Measurements from ENCODE around the gene AMH.

The AMH gene

DNA sequence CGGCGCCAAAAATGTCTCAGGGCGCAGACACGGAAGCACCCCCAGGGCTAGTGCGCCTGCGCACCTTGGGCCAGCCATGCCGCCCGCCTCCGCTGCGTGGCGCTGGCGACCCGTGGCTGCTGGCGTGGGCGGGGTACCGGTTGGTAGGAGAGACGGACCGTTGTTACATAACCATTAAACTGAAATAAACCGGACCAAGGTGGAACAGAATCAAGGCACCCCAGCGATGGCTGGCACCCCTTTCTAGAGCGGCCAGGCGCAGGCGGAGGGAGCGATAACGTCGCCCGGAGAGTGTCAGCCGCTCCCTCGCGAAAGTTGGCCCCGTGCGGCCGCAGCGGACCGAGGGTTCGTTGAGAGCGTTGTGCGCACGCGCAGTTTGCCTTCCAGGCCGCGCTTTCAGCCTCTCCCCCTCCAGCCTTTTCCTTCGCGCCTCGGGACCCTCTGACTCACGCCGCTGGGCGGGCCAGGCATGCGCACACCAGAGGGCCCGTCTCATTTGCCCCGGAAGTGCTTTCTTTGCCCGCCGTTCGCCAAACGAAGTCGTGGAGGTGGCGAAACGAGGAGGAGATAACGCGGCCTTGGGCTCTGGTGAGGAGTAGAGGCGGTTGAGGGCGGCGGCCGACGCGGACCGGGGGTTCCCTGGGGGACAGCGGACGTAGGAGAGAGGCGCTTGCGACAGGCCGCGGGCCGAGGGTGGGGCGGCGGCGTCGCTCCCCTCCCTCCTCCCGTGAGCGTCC lies 12.6 kb upstream of the AMH start, which contains the start of the genes PLEKHJ1 and SF3A2:
PLEKHJ1 (minus strand) TSS at position 16 of the 737 bp plus-strand sequence. CDS start 81 bp downstream, outside the sequence.
SF3A2 (plus strand) TSS at position 511 of the 737 bp plus-strand sequence. CDS start 6,595 bp downstream, outside the sequence.
- H3K4me3 ChIP-seq (ENCODE audit: extremely low read depth, insufficient read depth, low read length, poor library complexity, severe bottlenecking) = peak within 1 kb of the TSS; percentile 99

DNA sequence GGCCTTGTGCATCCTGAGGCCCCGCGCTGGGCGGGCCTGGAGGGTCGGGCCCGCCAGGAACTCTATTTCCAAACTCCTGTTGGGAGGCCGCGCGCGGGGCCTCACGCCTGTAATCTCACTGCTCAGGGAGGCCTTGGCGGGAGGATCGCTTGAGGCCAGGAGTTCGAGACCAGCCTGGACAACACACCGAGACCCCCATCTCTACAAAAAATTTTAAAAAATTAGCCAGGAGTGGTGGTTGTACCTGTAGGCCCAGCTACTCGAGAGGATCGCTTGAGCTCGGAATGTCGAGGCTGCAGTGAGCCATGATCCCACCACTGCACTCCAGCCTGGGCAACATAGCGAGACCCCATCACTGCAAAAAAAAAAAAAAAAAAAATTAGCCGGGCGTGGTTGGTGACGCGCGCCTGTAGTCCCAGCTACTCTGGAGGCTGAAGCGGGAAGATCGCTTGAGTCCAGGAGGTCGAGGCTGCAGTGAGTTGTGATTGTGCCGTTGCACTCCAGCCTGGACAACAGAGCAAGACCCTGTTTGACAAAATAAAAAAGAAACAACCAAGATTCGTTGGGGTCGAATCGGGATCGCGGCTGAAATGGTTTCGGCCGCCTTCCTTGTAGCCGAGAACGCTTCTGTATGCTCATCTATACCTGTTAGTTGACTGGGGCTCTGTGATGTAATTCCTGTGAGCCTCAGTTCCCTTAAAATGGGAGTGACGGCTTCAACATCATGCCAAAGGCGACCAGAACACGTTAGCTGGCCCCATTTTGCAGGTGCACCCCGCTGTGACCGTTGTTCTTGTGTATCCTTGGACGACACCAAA lies 11.9 kb upstream of the AMH start:
- peaks cover 33% of the 10 kb centered on the region for H3K4me1 ChIP-seq (ENCODE audit: control insufficient read depth, insufficient read depth, low read length, poor library complexity, severe bottlenecking)
- 48 to 58% methylated on average over 27 to 36 of the region's 43 CpGs for WGBS, 2 experiments (ENCODE audit: insufficient coverage in 2 of 2)
- peaks cover 66% of the 10 kb centered on the region for H3K36me3 ChIP-seq (ENCODE audit: control insufficient read depth, insufficient read depth, low read length)

More for the DNA sequence above, 12.6 kb upstream of the AMH start, which contains the start of the genes PLEKHJ1 and SF3A2:
- H3K36me3 ChIP-seq (ENCODE audit: control insufficient read depth, insufficient read depth, low read length) = peaks cover 59% of the 10 kb centered on the region
- H3K27ac ChIP-seq (ENCODE audit: low read depth, low read length, severe bottlenecking) = peak within 1 kb of the TSS; percentile 98
- no peaks in the 10 kb centered on the region for H3K9me3 ChIP-seq (ENCODE audit: control insufficient read depth, low read length)
- 0 to 1% methylated on average over 60 to 73 of the region's 80 CpGs for WGBS, 2 experiments (ENCODE audit: insufficient coverage in 2 of 2)
- H3K4me1 ChIP-seq (ENCODE audit: control insufficient read depth, insufficient read depth, low read length, poor library complexity, severe bottlenecking) = peaks cover 33% of the 10 kb centered on the region

DNA sequence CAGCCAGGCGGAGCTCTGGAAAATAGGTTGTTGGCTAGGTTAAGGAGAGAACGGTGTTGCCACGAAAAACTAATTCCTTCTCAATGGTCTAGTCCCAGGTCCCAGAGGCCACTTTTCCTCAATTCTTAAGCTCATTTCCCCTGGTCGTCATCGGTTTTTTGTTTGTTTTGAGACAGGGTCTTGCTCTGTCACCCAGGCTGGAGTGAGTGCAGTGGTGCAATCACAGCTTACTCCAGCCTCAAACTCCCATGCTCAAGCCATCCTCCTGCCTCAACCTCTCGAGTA lies 11.3 kb upstream of the AMH start:
- Histone ChIP-seq H3K27ac (ENCODE audit: low read depth, low read length, severe bottlenecking) (peak overlapping the region; percentile 98), H3K9me3 (ENCODE audit: control insufficient read depth, low read length) (no peaks in the 10 kb centered on the region), H3K4me1 (ENCODE audit: control insufficient read depth, insufficient read depth, low read length, poor library complexity, severe bottlenecking) (peaks cover 33% of the 10 kb centered on the region), H3K4me3 (ENCODE audit: extremely low read depth, insufficient read depth, low read length, poor library complexity, severe bottlenecking) (peak overlapping the region; percentile 99), H3K36me3 (ENCODE audit: control insufficient read depth, insufficient read depth, low read length) (peaks cover 66% of the 10 kb centered on the region)
- WGBS, 2 experiments (ENCODE audit: insufficient coverage in 2 of 2) = 88 to 92% methylated on average over 5 to 6 of the region's 6 CpGs

More for the DNA sequence above, 11.9 kb upstream of the AMH start:
- peak overlapping the region; percentile 99 for H3K4me3 ChIP-seq (ENCODE audit: extremely low read depth, insufficient read depth, low read length, poor library complexity, severe bottlenecking)
- H3K9me3 ChIP-seq (ENCODE audit: control insufficient read depth, low read length) = no peaks in the 10 kb centered on the region
- peak overlapping the region; percentile 98 for H3K27ac ChIP-seq (ENCODE audit: low read depth, low read length, severe bottlenecking)

DNA sequence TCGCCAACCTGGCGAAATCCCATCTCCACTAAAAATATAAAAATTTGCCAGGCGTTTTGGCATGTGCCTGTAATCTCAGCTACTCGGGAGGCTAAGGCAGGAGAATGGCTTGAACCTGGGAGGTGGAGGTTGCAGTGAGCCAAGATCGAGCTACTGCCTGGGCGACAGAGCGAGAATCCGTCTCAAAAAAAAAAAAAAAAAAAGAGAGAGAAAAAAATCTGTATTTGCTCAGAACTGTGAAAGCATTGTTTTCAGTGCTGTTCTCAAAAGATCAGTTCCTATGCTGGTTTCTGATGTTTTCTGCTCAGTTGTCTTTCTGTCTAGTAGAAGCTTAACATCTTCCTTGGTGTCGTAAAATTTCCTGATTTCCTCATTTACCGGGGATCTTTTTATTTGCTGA lies 9.9 kb upstream of the AMH start:
- H3K9me3 ChIP-seq (ENCODE audit: control insufficient read depth, low read length) = no peaks in the 10 kb centered on the region
- H3K4me3 ChIP-seq (ENCODE audit: extremely low read depth, insufficient read depth, low read length, poor library complexity, severe bottlenecking) = peak overlapping the region; percentile 99
- peaks cover 33% of the 10 kb centered on the region for H3K4me1 ChIP-seq (ENCODE audit: control insufficient read depth, insufficient read depth, low read length, poor library complexity, severe bottlenecking)
- WGBS, 2 experiments (ENCODE audit: insufficient coverage in 2 of 2) = 64 to 85% methylated on average over 7 of the region's 10 CpGs
- peaks cover 66% of the 10 kb centered on the region for H3K36me3 ChIP-seq (ENCODE audit: control insufficient read depth, insufficient read depth, low read length)
- H3K27ac ChIP-seq (ENCODE audit: low read depth, low read length, severe bottlenecking) = peak overlapping the region; percentile 68

DNA sequence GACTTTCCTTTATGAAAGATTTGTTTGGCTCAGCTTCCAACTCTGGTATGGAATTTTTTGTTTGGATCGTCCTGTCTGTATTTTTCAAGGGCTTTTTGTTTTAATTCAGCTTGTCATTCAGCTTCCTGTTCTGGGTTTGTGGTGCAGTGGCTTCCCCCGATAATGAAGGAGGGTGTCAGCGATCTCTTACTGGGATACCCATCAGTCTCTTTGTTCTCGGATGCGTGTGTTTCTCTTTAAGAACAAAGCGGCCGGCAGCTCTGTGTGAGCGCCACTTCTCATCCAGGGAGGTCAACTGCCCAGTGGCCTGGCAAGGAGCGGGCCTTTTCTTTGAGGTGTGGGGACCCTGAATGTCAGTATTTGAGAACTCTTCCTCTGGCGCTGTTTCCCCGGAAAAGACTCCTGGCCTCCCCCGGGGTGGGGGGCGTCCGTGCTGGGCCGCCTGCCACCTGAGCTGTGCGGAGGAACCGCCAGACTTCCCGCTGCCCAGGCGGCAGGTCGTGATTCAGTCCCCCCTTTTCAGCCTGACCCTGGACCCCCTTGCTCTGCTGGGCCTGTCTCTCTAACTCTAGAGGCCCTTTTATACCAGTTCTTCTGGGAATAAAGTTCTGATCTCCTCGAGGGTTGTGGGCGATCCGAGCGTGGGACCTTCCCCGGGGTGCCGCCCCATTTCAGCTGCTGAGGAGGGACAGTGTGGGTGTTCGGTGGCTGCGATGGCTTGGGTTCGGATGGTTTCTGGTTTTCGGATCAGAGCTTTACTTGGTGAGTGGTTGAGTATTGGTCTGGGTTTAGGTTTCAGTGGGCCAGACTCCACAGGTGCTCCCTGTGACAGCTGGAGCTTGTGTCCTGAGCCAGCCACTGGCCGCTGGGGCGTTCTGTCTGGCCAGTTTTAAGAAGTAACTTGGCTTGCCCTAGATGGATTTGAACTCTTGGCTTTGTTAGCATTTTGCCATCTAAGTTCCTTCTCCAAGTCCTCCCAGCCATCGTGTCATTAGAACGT lies 9.1 kb upstream of the AMH start:
- Histone ChIP-seq H3K9me3 (ENCODE audit: control insufficient read depth, low read length) (no peaks in the 10 kb centered on the region), H3K36me3 (ENCODE audit: control insufficient read depth, insufficient read depth, low read length) (peaks cover 69% of the 10 kb centered on the region), H3K27ac (ENCODE audit: low read depth, low read length, severe bottlenecking) (peak overlapping the region; percentile 68), H3K4me1 (ENCODE audit: control insufficient read depth, insufficient read depth, low read length, poor library complexity, severe bottlenecking) (peaks cover 33% of the 10 kb centered on the region), H3K4me3 (ENCODE audit: extremely low read depth, insufficient read depth, low read length, poor library complexity, severe bottlenecking) (peak overlapping the region; percentile 99)
- 44 to 56% methylated on average over 25 to 34 of the region's 34 CpGs for WGBS, 2 experiments (ENCODE audit: insufficient coverage in 2 of 2)

DNA sequence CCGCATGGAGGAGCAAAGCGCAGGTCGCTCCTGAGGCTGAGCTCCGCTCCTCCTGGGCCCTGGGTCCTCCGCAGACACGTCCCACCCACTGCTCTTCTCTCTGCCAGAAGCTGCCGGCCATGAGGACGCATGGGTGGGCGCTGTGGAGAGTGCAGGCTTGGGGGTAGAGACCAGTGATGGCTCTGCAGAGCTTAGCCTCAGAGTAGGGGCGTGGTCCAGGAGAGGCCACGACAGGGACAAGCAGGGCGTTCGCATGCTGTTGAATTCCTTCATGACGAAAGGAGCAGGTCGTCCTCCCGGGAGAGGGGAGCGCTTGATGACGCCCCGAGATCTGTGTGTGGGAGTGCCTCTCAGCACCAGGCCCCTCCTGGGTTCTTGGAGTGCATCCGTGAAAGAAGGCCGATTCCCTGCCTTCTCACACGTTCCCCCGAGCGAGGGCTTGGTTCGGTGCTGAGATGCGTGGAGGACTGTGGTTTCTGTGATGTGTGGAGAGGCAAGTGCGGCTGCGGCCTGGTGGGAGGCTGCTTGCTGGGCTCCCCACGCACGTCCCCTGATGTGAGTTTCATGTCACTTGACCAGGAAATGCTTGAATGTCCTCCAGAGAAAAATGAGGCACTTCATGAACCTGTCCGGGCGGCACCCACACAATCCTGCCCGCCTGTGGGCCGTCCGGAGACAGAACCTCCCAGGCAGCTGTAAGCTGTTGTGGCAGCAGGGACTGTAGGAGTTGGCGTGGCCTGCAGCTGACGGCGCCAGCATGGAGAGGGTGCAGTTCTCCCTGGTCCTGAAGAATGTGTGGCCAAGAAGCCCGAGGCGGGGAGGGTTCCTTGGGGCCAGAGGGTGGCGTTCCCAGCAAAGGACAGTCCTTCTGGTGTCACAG lies 8.0 kb upstream of the AMH start:
- no peaks in the 10 kb centered on the region for H3K9me3 ChIP-seq (ENCODE audit: control insufficient read depth, low read length)
- H3K27ac ChIP-seq (ENCODE audit: low read depth, low read length, severe bottlenecking) = peak overlapping the region; percentile 68
- peaks cover 33% of the 10 kb centered on the region for H3K4me1 ChIP-seq (ENCODE audit: control insufficient read depth, insufficient read depth, low read length, poor library complexity, severe bottlenecking)
- no peak overlapping the region for H3K4me3 ChIP-seq (ENCODE audit: extremely low read depth, insufficient read depth, low read length, poor library complexity, severe bottlenecking)
- WGBS, 2 experiments (ENCODE audit: insufficient coverage in 2 of 2) = 94% methylated on average over 35 to 40 of the region's 41 CpGs
- H3K36me3 ChIP-seq (ENCODE audit: control insufficient read depth, insufficient read depth, low read length) = peaks cover 80% of the 10 kb centered on the region

DNA sequence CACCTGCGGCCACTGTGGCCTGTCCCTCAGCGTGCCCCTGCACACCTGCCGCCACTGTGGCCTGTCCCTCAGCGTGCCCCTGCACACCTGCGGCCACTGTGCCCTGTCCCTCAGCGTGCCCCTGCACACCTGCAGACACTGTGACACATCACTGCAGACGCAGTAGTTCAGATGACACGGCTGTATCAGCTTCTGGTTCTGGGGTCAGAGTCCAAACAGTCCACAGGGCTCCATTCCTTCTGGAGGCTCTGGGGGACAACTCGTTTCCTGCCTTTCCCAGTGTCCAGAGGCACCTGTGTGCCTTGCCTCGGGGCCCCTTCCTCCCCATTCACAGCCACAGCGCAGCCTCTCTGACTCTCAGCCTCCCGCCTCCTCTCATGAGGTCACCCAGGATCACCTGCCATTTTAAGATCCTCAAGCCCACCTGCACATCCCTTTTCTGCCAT lies 7.0 kb upstream of the AMH start:
- 96 to 99% methylated on average over 9 to 12 of the region's 12 CpGs for WGBS, 2 experiments (ENCODE audit: insufficient coverage in 2 of 2)
- Histone ChIP-seq H3K27ac (ENCODE audit: low read depth, low read length, severe bottlenecking) (no peak overlapping the region), H3K4me1 (ENCODE audit: control insufficient read depth, insufficient read depth, low read length, poor library complexity, severe bottlenecking) (peaks cover 33% of the 10 kb centered on the region), H3K9me3 (ENCODE audit: control insufficient read depth, low read length) (no peaks in the 10 kb centered on the region), H3K4me3 (ENCODE audit: extremely low read depth, insufficient read depth, low read length, poor library complexity, severe bottlenecking) (no peak overlapping the region), H3K36me3 (ENCODE audit: control insufficient read depth, insufficient read depth, low read length) (peaks cover 90% of the 10 kb centered on the region)

DNA sequence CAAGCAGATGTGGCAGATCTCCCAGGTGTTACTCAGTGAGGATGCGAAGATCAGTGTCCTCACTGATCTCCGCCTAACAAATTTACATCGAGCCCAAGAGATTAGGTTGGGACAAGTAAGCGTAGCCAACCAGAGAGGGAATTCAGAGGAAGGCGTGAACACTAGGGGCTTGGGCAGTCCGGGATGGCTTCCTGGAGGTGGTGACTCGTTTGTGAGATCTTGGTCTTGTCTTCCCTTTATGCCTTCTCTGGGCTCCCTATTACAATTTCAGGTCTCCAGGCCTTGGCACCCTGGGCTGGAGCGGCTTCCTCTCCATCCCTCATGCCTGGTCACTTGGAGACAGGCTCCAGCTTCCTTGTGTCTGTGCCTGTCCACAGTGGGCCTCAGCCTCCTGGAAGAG lies 6.3 kb upstream of the AMH start:
- Histone ChIP-seq H3K4me1 (ENCODE audit: control insufficient read depth, insufficient read depth, low read length, poor library complexity, severe bottlenecking) (peaks cover 29% of the 10 kb centered on the region), H3K27ac (ENCODE audit: low read depth, low read length, severe bottlenecking) (no peak overlapping the region), H3K9me3 (ENCODE audit: control insufficient read depth, low read length) (no peaks in the 10 kb centered on the region), H3K36me3 (ENCODE audit: control insufficient read depth, insufficient read depth, low read length) (peaks cover 91% of the 10 kb centered on the region), H3K4me3 (ENCODE audit: extremely low read depth, insufficient read depth, low read length, poor library complexity, severe bottlenecking) (no peak overlapping the region)
- 93 to 96% methylated on average over 8 of the region's 8 CpGs for WGBS, 2 experiments (ENCODE audit: insufficient coverage in 2 of 2)

DNA sequence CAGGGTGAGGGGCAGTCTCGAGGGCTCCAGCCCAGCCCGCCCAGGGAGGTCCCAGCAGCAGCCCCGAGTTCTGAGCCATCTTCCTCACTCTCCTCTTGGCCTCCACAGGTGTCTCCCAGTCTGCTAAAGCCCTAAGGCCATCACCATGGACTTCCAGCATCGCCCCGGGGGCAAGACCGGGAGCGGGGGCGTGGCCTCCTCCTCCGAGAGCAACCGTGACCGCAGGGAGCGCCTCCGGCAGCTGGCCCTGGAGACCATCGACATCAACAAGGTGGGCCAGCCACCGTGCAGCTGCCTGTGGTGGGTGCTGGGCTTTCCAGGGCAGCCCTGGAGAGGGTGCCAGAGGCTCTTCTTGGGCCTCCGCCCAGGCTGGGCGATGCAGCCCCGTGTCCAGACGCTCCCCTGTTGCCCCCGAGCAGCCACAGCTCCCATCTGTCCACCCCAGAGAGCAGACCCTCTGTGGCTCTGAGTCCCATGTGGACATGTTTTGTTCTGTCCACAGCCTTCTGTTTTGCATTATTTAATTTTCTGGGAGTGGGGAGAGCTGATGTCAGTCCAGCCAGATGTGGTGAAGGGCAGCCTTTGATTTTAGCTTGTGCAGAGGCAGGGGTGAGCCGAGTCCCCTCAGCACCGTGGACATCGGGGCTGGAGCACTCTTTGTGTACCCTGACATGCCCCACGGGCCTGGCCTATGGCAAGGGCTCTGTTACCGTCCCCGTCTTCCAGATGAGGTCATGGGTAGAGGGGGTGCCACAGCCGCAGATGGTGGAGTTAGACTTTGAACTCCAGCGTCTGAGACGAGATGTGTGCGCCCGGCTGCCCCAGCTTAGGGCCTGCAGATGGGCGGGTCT lies 5.6 kb upstream of the AMH start:
- Histone ChIP-seq H3K9me3 (ENCODE audit: control insufficient read depth, low read length) (no peaks in the 10 kb centered on the region), H3K27ac (ENCODE audit: low read depth, low read length, severe bottlenecking) (no peak overlapping the region), H3K4me3 (ENCODE audit: extremely low read depth, insufficient read depth, low read length, poor library complexity, severe bottlenecking) (no peak overlapping the region), H3K36me3 (ENCODE audit: control insufficient read depth, insufficient read depth, low read length) (peaks cover 91% of the 10 kb centered on the region), H3K4me1 (ENCODE audit: control insufficient read depth, insufficient read depth, low read length, poor library complexity, severe bottlenecking) (peaks cover 22% of the 10 kb centered on the region)
- 92 to 94% methylated on average over 31 to 32 of the region's 32 CpGs for WGBS, 2 experiments (ENCODE audit: insufficient coverage in 2 of 2)

All from mesodermal cell (in vitro differentiated cells).